Upper lobe of left lung (tissue), 4 donors: Measurements from ENCODE around the gene UGT1A1.

Experiments used
- EP300 ChIP-seq, 4 donors: sonication (generic); formaldehyde crosslinking; IDR thresholded peaks; one replicate each; pipeline ENCODE4 v1.5.1; 2017; ENCODE audit warnings: antibody characterized with exemption in 4 of 4, control low read depth in 2 of 4
- POLR2A ChIP-seq, 4 donors: fragments of 450-650 bp; IDR thresholded peaks; one replicate each; pipeline ENCODE4 v1.5.1; 2016 to 2017; ENCODE audit warnings: antibody characterized with exemption in 4 of 4, mild to moderate bottlenecking in 2 of 4
- POLR2AphosphoS5 ChIP-seq, 2 donors: sonication (generic); formaldehyde crosslinking; IDR thresholded peaks; one replicate each; pipeline ENCODE4 v1.5.1; 2017; ENCODE audit warnings: antibody characterized with exemption in 2 of 2
- TF ChIP-seq, protein P1 (sequence below), 6 experiments: fragments of 450-650 bp in 4 of 6; fragments of 200-600 bp in 2 of 6; sonication (generic) in 2 of 6; IDR thresholded peaks; one replicate each; pipeline ENCODE4 v1.5.1; 2016 to 2019; ENCODE audit warnings: antibody characterized with exemption in 6 of 6

DNA sequence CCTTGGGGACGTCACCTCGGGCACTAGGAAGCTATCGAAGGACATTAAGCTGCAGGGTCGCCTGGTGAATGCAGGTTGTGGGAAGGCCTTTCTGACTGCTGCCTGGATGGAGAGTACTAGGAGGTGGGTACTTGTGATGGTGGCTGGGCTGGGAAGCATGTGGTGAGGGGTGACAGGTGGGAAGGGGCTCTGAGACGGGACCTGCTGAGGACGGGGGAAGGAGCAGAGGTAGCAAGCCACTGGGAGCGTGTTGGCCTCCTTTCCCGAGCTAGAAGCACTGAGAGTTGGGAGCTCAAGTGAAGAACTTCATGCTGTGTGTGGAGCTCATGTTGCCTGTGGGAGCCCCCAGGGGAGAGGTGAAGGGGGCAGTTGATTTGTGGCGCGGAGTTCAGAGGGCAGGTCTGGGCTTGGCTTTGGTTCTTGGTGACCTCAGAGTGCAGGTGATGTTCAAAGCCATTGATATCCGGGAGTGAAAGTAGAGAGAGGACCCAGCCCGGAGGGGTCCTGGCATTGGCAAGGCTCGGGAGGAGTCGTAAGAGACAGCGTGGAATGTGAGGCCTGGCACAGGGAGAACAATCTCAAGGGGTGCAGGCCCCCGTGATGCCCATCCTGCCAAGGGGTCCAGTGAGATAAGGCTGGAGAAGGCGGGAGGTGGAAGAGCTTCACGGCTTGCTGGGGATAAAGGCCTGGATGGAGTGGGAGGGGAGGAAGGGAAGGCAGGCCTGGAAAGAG is 31.2 kb downstream of the UGT1A1 start:
- TF ChIP-seq POLR2A (IDR thresholded peaks at IDR 0.05) (no peak), EP300 (IDR thresholded peaks at IDR 0.05) (no peak), POLR2AphosphoS5 (IDR thresholded peaks at IDR 0.05) (no peak)
- TF ChIP-seq, protein P1, sequence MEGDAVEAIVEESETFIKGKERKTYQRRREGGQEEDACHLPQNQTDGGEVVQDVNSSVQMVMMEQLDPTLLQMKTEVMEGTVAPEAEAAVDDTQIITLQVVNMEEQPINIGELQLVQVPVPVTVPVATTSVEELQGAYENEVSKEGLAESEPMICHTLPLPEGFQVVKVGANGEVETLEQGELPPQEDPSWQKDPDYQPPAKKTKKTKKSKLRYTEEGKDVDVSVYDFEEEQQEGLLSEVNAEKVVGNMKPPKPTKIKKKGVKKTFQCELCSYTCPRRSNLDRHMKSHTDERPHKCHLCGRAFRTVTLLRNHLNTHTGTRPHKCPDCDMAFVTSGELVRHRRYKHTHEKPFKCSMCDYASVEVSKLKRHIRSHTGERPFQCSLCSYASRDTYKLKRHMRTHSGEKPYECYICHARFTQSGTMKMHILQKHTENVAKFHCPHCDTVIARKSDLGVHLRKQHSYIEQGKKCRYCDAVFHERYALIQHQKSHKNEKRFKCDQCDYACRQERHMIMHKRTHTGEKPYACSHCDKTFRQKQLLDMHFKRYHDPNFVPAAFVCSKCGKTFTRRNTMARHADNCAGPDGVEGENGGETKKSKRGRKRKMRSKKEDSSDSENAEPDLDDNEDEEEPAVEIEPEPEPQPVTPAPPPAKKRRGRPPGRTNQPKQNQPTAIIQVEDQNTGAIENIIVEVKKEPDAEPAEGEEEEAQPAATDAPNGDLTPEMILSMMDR (IDR thresholded peaks at IDR 0.05): no peak
